H9 (cell line): ENCODE data around the gene HIRIP3. TPM values are rescaled to one million over a fixed set of nuclear protein-coding genes. Genes with fewer than 3 reads are reported as not detected.
A peak's percentile ranks its signal among the peaks of the same experiment; 100 is the strongest.
"Not testable (repeated sequence)": the region's sequence is repeated elsewhere in the genome, so short reads cannot be mapped to it uniquely, and the experiment has no call there.

Source experiments
- DNase-seq: peaks from one replicate; pipeline ENCODE4 v3.0.0-alpha.2; 2017
- H2AFZ ChIP-seq: one replicate; pipeline ENCODE4 v1.6.1; 2013; ENCODE audit warnings: mild to moderate bottlenecking, low read length, control low read depth, moderate library complexity
- H2AK5ac ChIP-seq: 2 replicates; pipeline ENCODE4 v1.6.1; 2013; ENCODE audit warnings: low read length, control low read depth, mixed read lengths; ENCODE audit not compliant: insufficient read length
- H2BK120ac ChIP-seq: one replicate; pipeline ENCODE4 v1.6.1; 2013; ENCODE audit warnings: low read depth, mild to moderate bottlenecking, low read length, control low read depth, inconsistent platforms; ENCODE audit not compliant: poor library complexity, severe bottlenecking
- H2BK12ac ChIP-seq: 2 replicates; pipeline ENCODE4 v1.6.1; 2013; ENCODE audit warnings: low read length, control low read depth, mixed read lengths, low read depth; ENCODE audit not compliant: insufficient read length
- H2BK15ac ChIP-seq: 2 replicates; pipeline ENCODE4 v1.6.1; 2013; ENCODE audit warnings: low read depth, low read length, control low read depth
- H2BK20ac ChIP-seq: one replicate; pipeline ENCODE4 v1.6.1; 2013; ENCODE audit warnings: low read depth, mild to moderate bottlenecking, low read length, control low read depth, inconsistent platforms; ENCODE audit not compliant: poor library complexity, severe bottlenecking
- H2BK5ac ChIP-seq: 2 replicates; pipeline ENCODE4 v1.6.1; 2013; ENCODE audit warnings: low read length, control low read depth, mixed read lengths; ENCODE audit not compliant: insufficient read length
- H3K14ac ChIP-seq: 2 replicates; pipeline ENCODE4 v1.6.1; 2013; ENCODE audit warnings: low read length, control low read depth; ENCODE audit not compliant: insufficient read depth
- H3K18ac ChIP-seq: 2 replicates; pipeline ENCODE4 v1.6.1; 2013; ENCODE audit warnings: low read depth, mild to moderate bottlenecking, mixed read lengths, low read length, control low read depth; ENCODE audit not compliant: insufficient read length
- H3K23ac ChIP-seq: 2 replicates; pipeline ENCODE4 v1.6.1; 2013; ENCODE audit warnings: low read length, control low read depth, mixed read lengths, low read depth; ENCODE audit not compliant: insufficient read length
- H3K23me2 ChIP-seq: 2 replicates; pipeline ENCODE4 v1.6.1; 2013; ENCODE audit warnings: low read depth, mild to moderate bottlenecking, mixed read lengths, low read length, control low read depth; ENCODE audit not compliant: insufficient read length, poor library complexity, severe bottlenecking
- H3K27ac ChIP-seq: 2 replicates; pipeline ENCODE4 v1.5.1; 2013; ENCODE audit warnings: low read length, control low read depth, mixed read lengths, low read depth; ENCODE audit not compliant: insufficient read length
- H3K27me3 ChIP-seq: 2 replicates; pipeline ENCODE4 v1.6.1; 2013; ENCODE audit warnings: low read length, control low read depth, inconsistent platforms; ENCODE audit not compliant: insufficient read depth
- H3K4ac ChIP-seq: 2 replicates; pipeline ENCODE4 v1.6.1; 2013; ENCODE audit warnings: low read depth, mild to moderate bottlenecking, control low read depth, inconsistent platforms, low read length, moderate library complexity
- H3K4me1 ChIP-seq: 2 replicates; pipeline ENCODE4 v1.6.1; 2013; ENCODE audit warnings: low read length, control low read depth, inconsistent platforms; ENCODE audit not compliant: insufficient read depth
- H3K4me2 ChIP-seq: 2 replicates; pipeline ENCODE4 v1.6.1; 2013; ENCODE audit warnings: low read length, control low read depth, mixed read lengths; ENCODE audit not compliant: insufficient read length, insufficient read depth
- H3K56ac ChIP-seq: 2 replicates; pipeline ENCODE4 v1.6.1; 2013; ENCODE audit warnings: low read depth, mild to moderate bottlenecking, mixed read lengths, low read length, control low read depth; ENCODE audit not compliant: insufficient read length
- H3K79me1 ChIP-seq: 2 replicates; pipeline ENCODE4 v1.6.1; 2013; ENCODE audit warnings: low read depth, mild to moderate bottlenecking, moderate library complexity, low read length, control low read depth, inconsistent platforms; ENCODE audit not compliant: insufficient read depth, poor library complexity, severe bottlenecking
- H3K79me2 ChIP-seq: 2 replicates; pipeline ENCODE4 v1.6.1; 2013; ENCODE audit warnings: low read length, control low read depth, inconsistent platforms; ENCODE audit not compliant: insufficient read depth
- H3K9ac ChIP-seq: 2 replicates; pipeline ENCODE4 v1.6.1; 2013; ENCODE audit warnings: low read length, control low read depth, mixed read lengths; ENCODE audit not compliant: insufficient read length; ENCODE audit errors: extremely low read depth
- H3K9me3 ChIP-seq: one replicate; pipeline ENCODE4 v1.6.1; 2013; ENCODE audit warnings: low read depth, low read length, inconsistent platforms; ENCODE audit not compliant: control insufficient read depth
- H3T11ph ChIP-seq: one replicate; pipeline ENCODE4 v1.6.1; 2013; ENCODE audit warnings: mild to moderate bottlenecking, low read length, control low read depth, inconsistent platforms
- H4K20me1 ChIP-seq: one replicate; pipeline ENCODE4 v1.6.1; 2013; ENCODE audit not compliant: control insufficient read depth, insufficient read length, insufficient read depth
- H4K5ac ChIP-seq: 2 replicates; pipeline ENCODE4 v1.6.1; 2013; ENCODE audit warnings: low read depth, mild to moderate bottlenecking, mixed read lengths, low read length, control low read depth; ENCODE audit not compliant: insufficient read length
- H4K8ac ChIP-seq: replicated peaks from 2 replicates; pipeline ENCODE4 v1.6.1; 2013; ENCODE audit warnings: low read length, control low read depth, mixed read lengths, low read depth; ENCODE audit not compliant: insufficient read length
- H4K91ac ChIP-seq: 2 replicates; pipeline ENCODE4 v1.6.1; 2013; ENCODE audit warnings: low read depth, mild to moderate bottlenecking, moderate library complexity, mixed read lengths, low read length, control low read depth; ENCODE audit not compliant: insufficient read length
- H3K27ac Mint-ChIP-seq, 3 experiments: 2 replicates in 2 of 3; 3 replicates in 1 of 3; pipeline ENCODE4 v1.8.0; 2020 to 2021; ENCODE audit warnings: mixed read lengths in 3 of 3, mild to moderate bottlenecking in 1 of 3, moderate library complexity in 1 of 3
- H3K27me3 Mint-ChIP-seq: 2 replicates; pipeline ENCODE4 v1.8.0; 2021; ENCODE audit warnings: low read depth, mild to moderate bottlenecking, moderate library complexity, mixed read lengths
- H3K36me3 Mint-ChIP-seq, 3 experiments: 2 replicates in 2 of 3; 3 replicates in 1 of 3; pipeline ENCODE4 v1.8.0; 2020 to 2021; ENCODE audit warnings: low read depth in 3 of 3, mixed read lengths in 3 of 3; ENCODE audit not compliant: insufficient read depth in 1 of 3
- H3K4me1 Mint-ChIP-seq, 2 experiments: 2 replicates each; pipeline ENCODE4 v1.8.0; 2020; ENCODE audit warnings: mixed read lengths in 2 of 2
- H3K4me3 Mint-ChIP-seq, 2 experiments: 2 replicates in 1 of 2; 3 replicates in 1 of 2; pipeline ENCODE4 v1.8.0; 2020 to 2021; ENCODE audit warnings: mild to moderate bottlenecking in 2 of 2, mixed read lengths in 2 of 2, moderate library complexity in 1 of 2
- H3K9me3 Mint-ChIP-seq, 2 experiments: 2 replicates in 1 of 2; 3 replicates in 1 of 2; pipeline ENCODE4 v1.8.0; 2020; ENCODE audit warnings: mild to moderate bottlenecking in 2 of 2, mixed read lengths in 2 of 2, moderate library complexity in 1 of 2
- WGBS: extraction: QIAGEN DNeasy Blood & Tissue Kit; methylation state at CpG from one replicate; pipeline ENCODE4 v1.1.7; 2013; ENCODE audit warnings: missing lambda C conversion rate, low lambda C conversion rate, mixed read lengths; ENCODE audit not compliant: insufficient read length; ENCODE audit errors: extremely low coverage; 5-methylcytosine and 5-hydroxymethylcytosine counted together
- total RNA-seq: library from RNA; stranded (reverse); gene quantifications from 2 replicates; pipeline ENCODE4 v1.2.1, GENCODE V29; 2021

Gene HIRIP3
- total RNA-seq, 1 experiment from 2014 or later, result 21.6 TPM

GRCh38 chr16:30012598-30012997 is 17.2 kb upstream of the HIRIP3 start:
- H3K18ac ChIP-seq, H3K4me1 ChIP-seq, H3K27ac Mint-ChIP-seq, H3K4me2 ChIP-seq, H3K9me3 Mint-ChIP-seq, H2BK5ac ChIP-seq, H3K56ac ChIP-seq, H2BK120ac ChIP-seq, H3K79me2 ChIP-seq, H3K79me1 ChIP-seq, H3K4ac ChIP-seq, H2BK20ac ChIP-seq, H3K9ac ChIP-seq, H4K8ac ChIP-seq, H4K5ac ChIP-seq, H3K9me3 ChIP-seq, H3K14ac ChIP-seq, H3T11ph ChIP-seq, H3K36me3 Mint-ChIP-seq, H2AFZ ChIP-seq, DNase-seq, H3K23ac ChIP-seq, H3K27me3 ChIP-seq, H4K20me1 ChIP-seq, H4K91ac ChIP-seq, H3K27ac ChIP-seq, H2AK5ac ChIP-seq, H2BK12ac ChIP-seq, H2BK15ac ChIP-seq: not testable (repeated sequence)
- Mint-ChIP-seq H3K27me3 (peaks cover 38% of the 10 kb centered on the region), H3K4me1 (peaks cover 9 to 22% of the 10 kb centered on the region in 2 experiments), H3K4me3 (peak overlapping the region in 1 of 2 experiments; percentile 48; a peak in 2 of 5 replicates)
- H3K23me2 ChIP-seq, result peaks cover 16% of the 10 kb centered on the region
- no CpG with 5 or more reads among the region's 14 CpGs for WGBS
